ENCODE data around the gene CRYM. TPM values are rescaled to one million over a fixed set of nuclear protein-coding genes. Genes with fewer than 3 reads are reported as not detected.

CRYM gene
- total RNA-seq, 3 donors from 2014 or later (not counting 1 experiment from before 2014, with no cell fraction given) = not detected

DNA sequence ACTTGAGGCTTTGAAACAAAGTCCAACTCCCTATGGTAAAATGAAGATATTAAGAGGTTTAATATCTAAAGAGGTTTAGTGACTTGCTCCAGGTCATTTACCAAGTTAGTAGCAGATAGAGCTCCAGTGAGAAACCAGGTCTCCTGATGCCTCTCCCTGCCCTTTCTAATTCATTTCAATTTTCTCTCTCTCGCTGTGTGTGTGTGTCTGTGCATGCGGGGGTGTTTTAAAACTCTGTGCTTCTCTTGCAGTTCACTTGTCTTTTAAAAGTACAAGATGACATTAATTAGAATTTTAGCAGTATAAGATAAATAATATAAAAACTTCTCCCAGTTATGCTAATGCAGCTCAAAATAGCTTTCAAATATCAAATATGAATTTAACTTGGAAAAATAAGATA is 58.5 kb downstream of the CRYM start:
- no peaks in the 10 kb centered on the region for H3K4me1 Mint-ChIP-seq
- intact Hi-C loops (cut with micrococcal nuclease) = no loop called here
- H3K36me3 Mint-ChIP-seq = no peaks in the 10 kb centered on the region
- Histone ChIP-seq H3K9me3 (ENCODE audit: control insufficient read depth, insufficient read depth, low read length) (no peaks in the 10 kb centered on the region), H3K4me1 (ENCODE audit: control insufficient read depth, insufficient read depth, low read length) (no peaks in the 10 kb centered on the region), H3K36me3 (ENCODE audit: control insufficient read depth, insufficient read depth, low read length) (no peaks in the 10 kb centered on the region), H3K27ac (ENCODE audit: low read length) (no peak overlapping the region), H3K4me3 (ENCODE audit: low read length) (no peak overlapping the region), H3K27me3 (ENCODE audit: control insufficient read depth, insufficient read depth, low read length) (peaks cover 5% of the 10 kb centered on the region)
- no peak for ATAC-seq
- H3K27ac Mint-ChIP-seq = no peak overlapping the region
- TF ChIP-seq, protein P1, sequence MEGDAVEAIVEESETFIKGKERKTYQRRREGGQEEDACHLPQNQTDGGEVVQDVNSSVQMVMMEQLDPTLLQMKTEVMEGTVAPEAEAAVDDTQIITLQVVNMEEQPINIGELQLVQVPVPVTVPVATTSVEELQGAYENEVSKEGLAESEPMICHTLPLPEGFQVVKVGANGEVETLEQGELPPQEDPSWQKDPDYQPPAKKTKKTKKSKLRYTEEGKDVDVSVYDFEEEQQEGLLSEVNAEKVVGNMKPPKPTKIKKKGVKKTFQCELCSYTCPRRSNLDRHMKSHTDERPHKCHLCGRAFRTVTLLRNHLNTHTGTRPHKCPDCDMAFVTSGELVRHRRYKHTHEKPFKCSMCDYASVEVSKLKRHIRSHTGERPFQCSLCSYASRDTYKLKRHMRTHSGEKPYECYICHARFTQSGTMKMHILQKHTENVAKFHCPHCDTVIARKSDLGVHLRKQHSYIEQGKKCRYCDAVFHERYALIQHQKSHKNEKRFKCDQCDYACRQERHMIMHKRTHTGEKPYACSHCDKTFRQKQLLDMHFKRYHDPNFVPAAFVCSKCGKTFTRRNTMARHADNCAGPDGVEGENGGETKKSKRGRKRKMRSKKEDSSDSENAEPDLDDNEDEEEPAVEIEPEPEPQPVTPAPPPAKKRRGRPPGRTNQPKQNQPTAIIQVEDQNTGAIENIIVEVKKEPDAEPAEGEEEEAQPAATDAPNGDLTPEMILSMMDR (IDR thresholded peaks at IDR 0.05) = no peak
- no peaks in the 10 kb centered on the region for H3K9me3 Mint-ChIP-seq
- no peak overlapping the region for H3K4me3 Mint-ChIP-seq
- no peak for DNase-seq
- peaks cover 16 to 36% of the 10 kb centered on the region in 2 donors for H3K27me3 Mint-ChIP-seq (ENCODE audit: low read depth in 2 of 2)
- WGBS (ENCODE audit: insufficient coverage) = no CpG with 5 or more reads among the region's 2 CpGs

DNA sequence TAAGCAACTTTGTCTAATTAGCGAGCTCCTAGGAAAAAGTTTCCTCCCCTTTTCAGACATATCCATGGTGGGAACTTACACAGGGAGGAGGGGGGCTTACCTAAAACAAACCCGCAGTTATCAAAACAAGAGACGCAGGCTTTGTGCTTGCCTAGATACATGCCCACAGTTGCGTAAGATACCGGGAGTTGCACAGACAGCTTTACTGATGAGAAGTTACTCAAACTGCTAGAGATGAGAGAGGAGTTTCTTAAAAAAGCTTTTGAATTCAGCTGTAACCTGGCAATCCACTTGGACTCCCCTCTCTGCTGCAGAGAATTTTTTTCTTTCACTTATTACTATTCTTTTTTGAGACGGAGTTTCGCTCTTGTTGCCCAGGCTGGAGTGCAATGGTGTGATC is 59.9 kb downstream of the CRYM start:
- intact Hi-C loops (cut with micrococcal nuclease) = no loop called here
- no peaks in the 10 kb centered on the region for H3K9me3 Mint-ChIP-seq
- H3K4me3 Mint-ChIP-seq = no peak overlapping the region
- peaks cover 5% of the 10 kb centered on the region for H3K27me3 ChIP-seq (ENCODE audit: control insufficient read depth, insufficient read depth, low read length)
- WGBS (ENCODE audit: insufficient coverage) = 74% methylated on average over 6 of the region's 7 CpGs
- no peaks in the 10 kb centered on the region for H3K36me3 Mint-ChIP-seq
- no peaks in the 10 kb centered on the region for H3K4me1 Mint-ChIP-seq
- H3K36me3 ChIP-seq (ENCODE audit: control insufficient read depth, insufficient read depth, low read length) = no peaks in the 10 kb centered on the region
- no peaks in the 10 kb centered on the region for H3K4me1 ChIP-seq (ENCODE audit: control insufficient read depth, insufficient read depth, low read length)
- no peak overlapping the region for H3K4me3 ChIP-seq (ENCODE audit: low read length)
- H3K27ac ChIP-seq (ENCODE audit: low read length) = no peak overlapping the region
- H3K27me3 Mint-ChIP-seq (ENCODE audit: low read depth in 2 of 2) = peaks cover 17 to 31% of the 10 kb centered on the region in 2 donors
- no peak overlapping the region for H3K27ac Mint-ChIP-seq
- ATAC-seq (no peak), DNase-seq (no peak)
- TF ChIP-seq, protein P1 (IDR thresholded peaks at IDR 0.05) = no peak
- H3K9me3 ChIP-seq (ENCODE audit: control insufficient read depth, insufficient read depth, low read length) = no peaks in the 10 kb centered on the region

DNA sequence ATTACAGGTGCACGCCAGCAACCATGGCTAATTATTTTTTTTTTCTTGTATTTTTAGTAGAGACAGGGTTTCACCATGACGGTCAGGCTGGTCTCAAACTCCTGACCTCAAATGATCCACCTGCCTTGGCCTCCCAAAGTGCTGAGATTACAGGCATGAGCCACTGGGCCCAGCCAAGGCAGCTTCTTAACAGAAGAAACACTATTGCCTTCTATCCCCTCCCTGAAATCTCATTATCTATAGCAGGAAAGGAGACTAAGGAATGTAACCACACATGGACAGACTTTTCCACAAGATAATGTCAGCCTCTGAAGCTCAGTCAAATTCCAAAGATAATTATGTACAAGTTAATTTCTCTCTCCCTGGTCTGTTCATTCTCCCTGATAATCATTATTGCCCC is 61.0 kb downstream of the CRYM start:
- no peaks in the 10 kb centered on the region for H3K4me1 ChIP-seq (ENCODE audit: control insufficient read depth, insufficient read depth, low read length)
- no peaks in the 10 kb centered on the region for H3K9me3 ChIP-seq (ENCODE audit: control insufficient read depth, insufficient read depth, low read length)
- H3K9me3 Mint-ChIP-seq = no peaks in the 10 kb centered on the region
- intact Hi-C loops (cut with micrococcal nuclease) = no loop called here
- H3K36me3 ChIP-seq (ENCODE audit: control insufficient read depth, insufficient read depth, low read length) = no peaks in the 10 kb centered on the region
- no peak overlapping the region for H3K27ac Mint-ChIP-seq
- peaks cover 15 to 25% of the 10 kb centered on the region in 2 donors for H3K27me3 Mint-ChIP-seq (ENCODE audit: low read depth in 2 of 2)
- TF ChIP-seq, protein P1 (IDR thresholded peaks at IDR 0.05) = no peak
- peaks cover 2% of the 10 kb centered on the region for H3K27me3 ChIP-seq (ENCODE audit: control insufficient read depth, insufficient read depth, low read length)
- no peaks in the 10 kb centered on the region for H3K36me3 Mint-ChIP-seq
- no peak overlapping the region for H3K4me3 Mint-ChIP-seq
- ATAC-seq (no peak), DNase-seq (no peak)
- no peaks in the 10 kb centered on the region for H3K4me1 Mint-ChIP-seq
- WGBS (ENCODE audit: insufficient coverage) = 93% methylated on average over 1 of the region's 2 CpGs
- no peak overlapping the region for H3K4me3 ChIP-seq (ENCODE audit: low read length)
- H3K27ac ChIP-seq (ENCODE audit: low read length) = no peak overlapping the region

DNA sequence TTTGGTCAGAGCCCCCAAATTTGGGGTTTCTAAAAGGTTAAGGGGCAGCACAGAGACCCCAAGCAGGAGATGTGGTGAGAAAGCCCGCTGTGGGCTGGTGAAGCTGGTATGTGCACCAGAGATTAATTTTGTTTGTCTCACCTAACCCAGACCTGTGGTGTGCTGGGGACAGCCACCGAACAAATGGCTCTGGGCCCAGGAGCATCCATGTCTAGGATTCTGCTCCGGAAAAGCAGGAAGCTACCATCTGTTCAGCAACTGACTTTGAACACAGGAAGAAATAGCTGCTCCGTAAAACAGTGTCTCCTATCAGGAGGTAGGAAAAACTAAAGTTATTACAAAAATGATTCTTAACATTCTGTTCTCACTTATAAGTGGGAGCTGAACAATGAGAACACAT is 64.0 kb downstream of the CRYM start:
- H3K27me3 Mint-ChIP-seq (ENCODE audit: low read depth in 2 of 2) = peaks cover 16% of the 10 kb centered on the region in 2 donors
- Histone ChIP-seq H3K9me3 (ENCODE audit: control insufficient read depth, insufficient read depth, low read length) (no peaks in the 10 kb centered on the region), H3K4me1 (ENCODE audit: control insufficient read depth, insufficient read depth, low read length) (no peaks in the 10 kb centered on the region), H3K27me3 (ENCODE audit: control insufficient read depth, insufficient read depth, low read length) (no peaks in the 10 kb centered on the region), H3K27ac (ENCODE audit: low read length) (no peak overlapping the region), H3K4me3 (ENCODE audit: low read length) (no peak overlapping the region), H3K36me3 (ENCODE audit: control insufficient read depth, insufficient read depth, low read length) (no peaks in the 10 kb centered on the region)
- ATAC-seq (no peak), DNase-seq (no peak)
- intact Hi-C loops (cut with micrococcal nuclease) = no loop called here
- H3K9me3 Mint-ChIP-seq = no peaks in the 10 kb centered on the region
- no peak overlapping the region for H3K4me3 Mint-ChIP-seq
- H3K36me3 Mint-ChIP-seq = no peaks in the 10 kb centered on the region
- 67% methylated on average over 3 of the region's 4 CpGs for WGBS (ENCODE audit: insufficient coverage)
- TF ChIP-seq, protein P1 (IDR thresholded peaks at IDR 0.05) = no peak
- no peak overlapping the region for H3K27ac Mint-ChIP-seq
- H3K4me1 Mint-ChIP-seq = no peaks in the 10 kb centered on the region

Measured in natural killer cell (primary cell).